Suprapubic skin (tissue), 3 donors: ENCODE results near the gene VAV2.

Experiments used
- POLR2A ChIP-seq, 2 donors: fragments of 450-650 bp; IDR thresholded peaks; one replicate each; pipeline ENCODE4 v1.6.1; 2017; ENCODE audit warnings: antibody characterized with exemption in 2 of 2, mild to moderate bottlenecking in 2 of 2, moderate library complexity in 2 of 2
- TF ChIP-seq, protein P1 (sequence below), 2 donors: fragments of 200-600 bp in 1 of 2; fragments of 450-650 bp in 1 of 2; sonication (generic) in 1 of 2; IDR thresholded peaks; one replicate each; pipeline ENCODE4 v1.5.1; 2016 to 2019; ENCODE audit warnings: antibody characterized with exemption in 2 of 2, mild to moderate bottlenecking in 1 of 2, moderate library complexity in 1 of 2

DNA sequence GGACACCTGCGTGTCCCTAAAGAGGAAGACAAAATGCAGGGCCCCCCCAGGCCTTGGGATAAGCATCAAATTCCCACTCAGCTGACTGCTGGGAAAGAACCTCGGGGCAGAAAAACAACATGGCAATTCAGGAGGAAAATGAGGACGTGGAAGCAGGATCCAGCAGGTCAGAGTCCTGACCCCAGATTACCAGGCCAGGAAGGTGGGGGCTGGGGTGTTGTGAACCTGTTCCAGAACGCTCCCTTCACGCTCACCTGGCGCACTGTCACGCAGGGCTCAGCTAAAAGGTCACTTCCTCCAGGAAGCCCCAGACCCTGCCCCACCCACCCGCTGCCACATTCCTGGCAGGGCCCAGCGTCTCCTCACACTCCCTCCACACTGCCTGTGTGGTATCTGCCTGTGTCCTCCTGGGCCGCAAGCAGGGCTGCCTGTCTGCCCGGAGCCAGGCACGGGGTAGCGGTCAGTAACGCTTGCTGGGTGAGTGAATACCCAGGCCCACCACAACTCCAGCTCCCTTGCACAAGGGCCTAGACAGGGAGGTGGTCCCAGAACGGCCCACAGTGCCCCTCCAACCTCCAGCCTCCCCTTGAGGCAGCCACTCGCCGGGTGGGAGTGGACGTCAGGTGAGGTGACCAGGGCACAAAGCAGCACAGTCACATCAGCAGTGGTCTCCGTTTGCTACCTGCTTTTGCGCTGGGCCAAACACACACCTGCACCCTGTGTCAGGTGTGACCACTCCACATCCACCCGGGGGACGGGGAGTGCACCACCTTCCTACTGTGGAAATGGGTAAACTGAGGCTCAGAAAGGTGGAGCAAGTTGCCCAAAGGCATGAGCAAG lies 18.1 kb downstream of the VAV2 start:
- TF ChIP-seq, protein P1, sequence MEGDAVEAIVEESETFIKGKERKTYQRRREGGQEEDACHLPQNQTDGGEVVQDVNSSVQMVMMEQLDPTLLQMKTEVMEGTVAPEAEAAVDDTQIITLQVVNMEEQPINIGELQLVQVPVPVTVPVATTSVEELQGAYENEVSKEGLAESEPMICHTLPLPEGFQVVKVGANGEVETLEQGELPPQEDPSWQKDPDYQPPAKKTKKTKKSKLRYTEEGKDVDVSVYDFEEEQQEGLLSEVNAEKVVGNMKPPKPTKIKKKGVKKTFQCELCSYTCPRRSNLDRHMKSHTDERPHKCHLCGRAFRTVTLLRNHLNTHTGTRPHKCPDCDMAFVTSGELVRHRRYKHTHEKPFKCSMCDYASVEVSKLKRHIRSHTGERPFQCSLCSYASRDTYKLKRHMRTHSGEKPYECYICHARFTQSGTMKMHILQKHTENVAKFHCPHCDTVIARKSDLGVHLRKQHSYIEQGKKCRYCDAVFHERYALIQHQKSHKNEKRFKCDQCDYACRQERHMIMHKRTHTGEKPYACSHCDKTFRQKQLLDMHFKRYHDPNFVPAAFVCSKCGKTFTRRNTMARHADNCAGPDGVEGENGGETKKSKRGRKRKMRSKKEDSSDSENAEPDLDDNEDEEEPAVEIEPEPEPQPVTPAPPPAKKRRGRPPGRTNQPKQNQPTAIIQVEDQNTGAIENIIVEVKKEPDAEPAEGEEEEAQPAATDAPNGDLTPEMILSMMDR (IDR thresholded peaks at IDR 0.05): no peak
- no peak for TF ChIP-seq POLR2A (IDR thresholded peaks at IDR 0.05)
